GM12878 (cell line): ENCODE data around the gene KLHL35. TPM values are rescaled to one million over a fixed set of nuclear protein-coding genes. Genes with fewer than 3 reads are reported as not detected.

Source experiments
- ATAC-seq: fragments of 200-7000 bp; cut with Tn5 transposase; 3 replicates; pipeline ENCODE4 v1.9.1; 2020; ENCODE audit warnings: mild to moderate bottlenecking, moderate library complexity
- BruUV-seq: library from RNA; stranded (reverse); fragments of 400-500 nt; replicated peaks from 2 replicates; lab custom pipeline; 2021; lab: Mats Ljungman, UMichigan
- CTCF ChIA-PET: fragments of 300-600 bp; sonication (Branson Sonifier 250); formaldehyde crosslinking; extraction: SDS; loops from one replicate; lab custom pipeline; 2021; ENCODE audit warnings: inconsistent platforms; lab: Yijun Ruan, JAX
- POLR2A ChIA-PET: fragments of 350-600 bp; formaldehyde crosslinking; extraction: SDS; loops from one replicate; lab custom pipeline; 2021; ENCODE audit warnings: inconsistent platforms; lab: Charles Lee
- RAD21 ChIA-PET: fragments of 300-600 bp; sonication (Branson Sonifier 250); formaldehyde crosslinking; loops from one replicate; lab custom pipeline; 2023; ENCODE audit warnings: antibody characterized with exemption; ENCODE audit not compliant: unreplicated experiment; lab: Charles Lee
- SMC1A ChIA-PET: fragments of 300-600 bp; sonication (Branson Sonifier 250); formaldehyde crosslinking; loops from one replicate; lab custom pipeline; 2023; ENCODE audit not compliant: unreplicated experiment, uncharacterized antibody; lab: Charles Lee
- DNase-seq: peaks from one replicate; pipeline ENCODE4 v3.0.0-alpha.2; 2011; ENCODE audit warnings: low read depth, low spot score
- FAIRE-seq: peaks from 3 replicates; lab custom pipeline; 2011; peaks lifted over from hg19 to GRCh38; lab: Jason Lieb, UNC
- H2AFZ ChIP-seq: 2 replicates; pipeline ENCODE4 v1.6.0; 2011; ENCODE audit warnings: low read depth, low read length, control low read depth; ENCODE audit not compliant: control insufficient read depth
- H3K27ac ChIP-seq: 2 replicates; pipeline ENCODE4 v1.5.1; 2011; ENCODE audit warnings: control low read depth; ENCODE audit not compliant: control insufficient read depth, insufficient read depth
- H3K27me3 ChIP-seq, 2 experiments: replicated peaks in 1 of 2; 2 replicates each; pipeline versions ENCODE4 v1.6.0 to v1.6.1; 2011; ENCODE audit warnings: low read length in 1 of 2; ENCODE audit not compliant: control insufficient read depth in 2 of 2, insufficient read depth in 2 of 2
- H3K36me3 ChIP-seq, 2 experiments: 2 replicates each; pipeline ENCODE4 v1.5.1; 2011; ENCODE audit warnings: low read length in 1 of 2; ENCODE audit not compliant: control insufficient read depth in 2 of 2, insufficient read depth in 2 of 2
- H3K4me1 ChIP-seq: 2 replicates; pipeline ENCODE4 v1.6.1; 2011; ENCODE audit warnings: mild to moderate bottlenecking, low read length, moderate library complexity, mixed read lengths; ENCODE audit not compliant: control insufficient read depth, insufficient read depth
- H3K4me2 ChIP-seq: 2 replicates; pipeline ENCODE4 v1.6.0; 2011; ENCODE audit warnings: control low read depth; ENCODE audit not compliant: control insufficient read depth, insufficient read depth
- H3K4me3 ChIP-seq: fragments of 200-600 bp; sonication (generic); 2 replicates; pipeline ENCODE4 v1.5.1; 2016
- H3K79me2 ChIP-seq: 2 replicates; pipeline ENCODE4 v1.6.0; 2011; ENCODE audit warnings: low read length; ENCODE audit not compliant: control insufficient read depth, insufficient read depth
- H3K9ac ChIP-seq: 2 replicates; pipeline ENCODE4 v1.8.0; 2011; ENCODE audit warnings: low read length, control low read depth, mixed read lengths; ENCODE audit not compliant: control insufficient read depth, insufficient read depth
- H3K9me3 ChIP-seq: replicated peaks from 3 replicates; pipeline ENCODE4 v1.5.1; 2011; ENCODE audit warnings: mild to moderate bottlenecking, low read length; ENCODE audit not compliant: control insufficient read depth, insufficient read depth
- H4K20me1 ChIP-seq: 2 replicates; pipeline ENCODE4 v1.6.0; 2011; ENCODE audit not compliant: control insufficient read depth, insufficient read depth
- CHD4 ChIP-seq: fragments of 200-600 bp; sonication (generic); IDR thresholded peaks from 2 replicates; pipeline ENCODE4 v1.6.1; 2016; ENCODE audit warnings: mild to moderate bottlenecking
- FOS ChIP-seq: IDR thresholded peaks from 3 replicates; pipeline ENCODE4 v1.6.1; 2011; ENCODE audit warnings: borderline replicate concordance; ENCODE audit not compliant: insufficient read length; ENCODE audit errors: extremely low read depth
- IRF3 ChIP-seq: fragments of 450-650 bp; IDR thresholded peaks from 2 replicates; pipeline ENCODE4 v1.6.1; 2014; ENCODE audit warnings: mild to moderate bottlenecking
- NBN ChIP-seq: fragments of 450-650 bp; IDR thresholded peaks from 2 replicates; pipeline ENCODE4 v1.6.1; 2016
- TARDBP ChIP-seq: IDR thresholded peaks from 2 replicates; pipeline ENCODE4 v1.6.1; 2016; ENCODE audit warnings: borderline replicate concordance
- YY1 ChIP-seq: IDR thresholded peaks from 2 replicates; pipeline ENCODE4 v1.6.1; 2011; ENCODE audit warnings: low read depth, mild to moderate bottlenecking, low read length
- WGBS: methylation state at CpG from one replicate; pipeline ENCODE4 v1.1.6; 2016; ENCODE audit warnings: low lambda C conversion rate; ENCODE audit not compliant: insufficient replicate concordance, insufficient coverage; ENCODE audit errors: missing lambda C conversion rate; 5-methylcytosine and 5-hydroxymethylcytosine counted together
- in situ Hi-C: fragments of 300-500 bp; cut with MboI; formaldehyde crosslinking; loops from 9 replicates; pipeline ENCODE4 v1.14.3; 2018; ENCODE audit warnings: mixed read lengths
- intact Hi-C: fragments of 100-400 bp; cut with micrococcal nuclease; formaldehyde crosslinking; loops from one replicate; pipeline ENCODE4 v1.14.2; 2022; ENCODE audit not compliant: unreplicated experiment
- polyA plus RNA-seq, 11 experiments: library from polyadenylated mRNA; depleted of rRNA in 4 of 11; unstranded in 6 of 11; stranded (reverse) in 5 of 11; fragments of >200 nt; fragmentation: Nextera tagmentation in 4 of 11; fragmentation: Illumina TruSeq in 1 of 11; extraction: Ambion mirVana in 4 of 11; extraction: Trizol in 1 of 11; gene quantifications; 1 replicate in 1 of 11; 2 replicates in 10 of 11; pipeline versions ENCODE4 v1.2.1 to v1.2.3, GENCODE V29; 2011 to 2016; ENCODE audit warnings: inconsistent platforms in 2 of 11, missing spikeins in 2 of 11, low read depth in 1 of 11
- total RNA-seq, 4 experiments: library from RNA; depleted of rRNA in 3 of 4; stranded (reverse); fragments of >200 nt in 3 of 4; fragmentation: Illumina TruSeq in 1 of 4; extraction: Trizol in 1 of 4; gene quantifications; 2 replicates each; pipeline versions ENCODE4 v1.2.1 to v1.2.3, GENCODE V29; 2013 to 2021

Gene KLHL35
- total and polyA plus RNA-seq, 10 of the 15 experiments (the other 5 are each of a cell fraction or from before 2014, with no cell fraction given) = 0.04 to 0.34 (median 0.13) TPM; not detected in 1

- FAIRE-seq = no peak
- under 1% methylated on average over 11 of the region's 11 CpGs for WGBS
- intact Hi-C loops = no loop called here
- Histone ChIP-seq H3K9ac (peak overlapping the region; percentile 100), H3K27me3 (no peaks in the 10 kb centered on the region), H2AFZ (no peak overlapping the region), H3K27ac (peak overlapping the region; percentile 98), H3K4me1 (no peaks in the 10 kb centered on the region; the same call in 1 of the 2 replicates), H3K79me2 (peaks cover 56% of the 10 kb centered on the region), H4K20me1 (peaks cover 33% of the 10 kb centered on the region), H3K4me2 (peak overlapping the region; percentile 38), H3K4me3 (peak overlapping the region; percentile 88), H3K36me3 (peaks cover 19 to 39% of the 10 kb centered on the region in 2 experiments), H3K9me3 (no peaks in the 10 kb centered on the region)
- ChIA-PET CTCF (interaction anchor here (0.6 to 2.1 kb wide), 17 partner anchors 8 to 452 kb away, joined by 3 to 12 read pairs (median 5); no protein-coding TSS in a partner anchor), POLR2A (interaction anchor here (0.9 to 1.6 kb wide), 4 partner anchors 11 to 446 kb away, joined by 3 to 7 read pairs (median 3); no protein-coding TSS in a partner anchor), RAD21 (interaction anchor here (1.2 kb wide), 1 partner anchor 45 kb away, joined by 3 read pairs; no protein-coding TSS in a partner anchor), SMC1A (interaction anchor here (1.1 to 2.3 kb wide), 4 partner anchors 17 to 129 kb away, joined by 3 to 8 read pairs (median 4); no protein-coding TSS in a partner anchor)
- in situ Hi-C loops = no loop called here
- no peak for DNase-seq
- ATAC-seq = peak; percentile 28
- no TSS peak for BruUV-seq
- TF ChIP-seq NBN (0 out of 2 replicates have a peak, but pooled peaks have one; percentile 24), YY1 (0 out of 2 replicates have a peak, but pooled peaks have one; percentile 33), FOS (no peak), IRF3 (no peak), CHD4 (no peak), TARDBP (0 out of 2 replicates have a peak, but pooled peaks have one; percentile 46)
Measured at GRCh38 chr11:75400146-75400865, 32.7 kb downstream of the KLHL35 start.
